ENCODE results near the gene CCDC33.

CCDC33 gene

DNA sequence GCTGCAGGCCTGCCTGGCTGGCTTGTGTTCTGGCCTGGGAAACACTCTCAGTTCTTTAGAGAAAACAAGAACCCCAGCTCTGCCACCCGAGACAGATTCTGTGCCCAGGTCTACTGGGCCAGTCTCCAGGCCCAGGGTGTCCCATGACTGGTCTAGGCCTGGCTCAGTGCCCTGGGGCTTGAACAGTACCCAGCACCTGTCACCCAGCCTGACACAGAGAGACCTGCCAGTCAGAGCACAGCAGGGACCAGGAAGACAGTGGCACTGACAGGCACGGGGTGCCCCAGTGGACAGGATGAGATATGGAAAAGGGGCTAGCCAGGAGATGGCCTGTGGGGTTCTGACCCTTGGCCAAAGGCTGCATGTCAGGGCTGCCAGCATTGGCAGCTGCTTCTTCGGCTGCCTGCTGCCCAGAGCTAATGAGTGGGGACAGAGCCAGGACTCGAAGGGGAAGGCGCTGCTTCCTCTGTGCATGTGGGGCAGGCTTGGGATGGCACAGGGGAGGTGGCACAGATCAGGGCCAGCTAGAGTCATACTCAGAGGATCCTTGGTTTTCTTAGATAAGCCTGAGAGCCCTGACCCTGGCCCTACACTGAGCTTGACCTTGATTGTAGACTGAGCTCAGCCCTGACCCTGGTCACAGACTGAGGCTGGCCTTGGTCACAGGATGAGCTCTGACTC lies 15.1 kb downstream of the CCDC33 start:
- Mint-ChIP-seq H3K4me1 (ENCODE audit: low read depth) (no peaks in the 10 kb centered on the region), H3K27ac (no peak overlapping the region), H3K27me3 (peaks cover 17% of the 10 kb centered on the region), H3K4me3 (no peak overlapping the region), H3K9me3 (no peaks in the 10 kb centered on the region), H3K36me3 (ENCODE audit: low read depth) (no peaks in the 10 kb centered on the region)
- intact Hi-C loops (cut with micrococcal nuclease) = no loop called here

GRCh38 chr15:74252291-74252690 lies 16.2 kb downstream of the CCDC33 start:
- intact Hi-C loops (cut with micrococcal nuclease) = no loop called here
- H3K9me3 Mint-ChIP-seq = no peaks in the 10 kb centered on the region
- H3K36me3 Mint-ChIP-seq (ENCODE audit: low read depth) = no peaks in the 10 kb centered on the region
- peaks cover 15% of the 10 kb centered on the region for H3K27me3 Mint-ChIP-seq
- no peak overlapping the region for H3K27ac Mint-ChIP-seq
- H3K4me1 Mint-ChIP-seq (ENCODE audit: low read depth) = no peaks in the 10 kb centered on the region
- H3K4me3 Mint-ChIP-seq = no peak overlapping the region

- Mint-ChIP-seq H3K4me3 (no peak overlapping the region), H3K36me3 (ENCODE audit: low read depth) (no peaks in the 10 kb centered on the region), H3K4me1 (ENCODE audit: low read depth) (no peaks in the 10 kb centered on the region), H3K27ac (no peak overlapping the region), H3K27me3 (peaks cover 14% of the 10 kb centered on the region), H3K9me3 (no peaks in the 10 kb centered on the region)
- intact Hi-C loops (cut with micrococcal nuclease) = no loop called here
These were observed 16.6 kb downstream of the CCDC33 start for GRCh38 chr15:74252721-74253120.

DNA sequence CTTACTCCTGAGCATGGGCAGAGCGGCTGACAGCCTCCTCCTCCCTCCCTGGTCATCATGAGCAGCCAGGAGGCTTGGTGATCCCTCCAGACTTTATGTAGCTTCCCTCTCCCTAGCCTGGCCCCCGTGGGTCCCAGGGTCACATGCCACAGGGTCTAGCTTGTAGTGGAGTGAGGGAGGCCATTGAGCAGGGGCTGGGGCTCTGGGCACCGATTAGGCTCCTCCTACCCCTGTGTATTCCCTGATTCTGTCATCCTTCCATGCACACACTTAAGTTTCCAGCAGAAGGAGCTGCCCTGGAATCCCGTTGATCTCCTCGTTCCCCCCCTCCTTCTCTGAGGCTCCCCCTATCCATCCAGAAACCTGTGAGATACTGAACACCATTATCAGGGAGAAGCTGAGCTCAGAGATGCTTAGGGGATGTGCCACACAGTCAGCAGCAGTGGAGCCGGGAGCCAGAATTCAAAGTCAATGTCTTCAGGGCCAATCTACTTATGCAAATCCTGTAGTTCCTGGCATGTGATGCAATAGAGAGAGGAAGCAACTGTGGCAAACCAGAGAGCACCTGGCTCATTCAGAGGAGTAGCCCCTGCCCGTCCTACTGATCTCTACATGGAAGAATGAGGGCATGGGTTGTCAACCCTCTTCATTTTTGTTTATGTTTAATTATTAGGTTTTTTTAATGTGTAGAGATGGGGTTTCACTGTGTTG lies 17.2 kb downstream of the CCDC33 start:
- Mint-ChIP-seq H3K27me3 (peaks cover 12% of the 10 kb centered on the region), H3K36me3 (ENCODE audit: low read depth) (no peaks in the 10 kb centered on the region), H3K4me3 (no peak overlapping the region), H3K4me1 (ENCODE audit: low read depth) (no peaks in the 10 kb centered on the region), H3K9me3 (no peaks in the 10 kb centered on the region), H3K27ac (no peak overlapping the region)
- intact Hi-C loops (cut with micrococcal nuclease) = no loop called here

GRCh38 chr15:74257105-74257504 lies 21.0 kb downstream of the CCDC33 start:
- Mint-ChIP-seq H3K4me1 (ENCODE audit: low read depth) (no peaks in the 10 kb centered on the region), H3K4me3 (no peak overlapping the region), H3K36me3 (ENCODE audit: low read depth) (no peaks in the 10 kb centered on the region), H3K27me3 (peaks cover 12% of the 10 kb centered on the region), H3K9me3 (no peaks in the 10 kb centered on the region), H3K27ac (no peak overlapping the region)
- intact Hi-C loops (cut with micrococcal nuclease) = no loop called here

- intact Hi-C loops (cut with micrococcal nuclease) = no loop called here
- Mint-ChIP-seq H3K9me3 (no peaks in the 10 kb centered on the region), H3K36me3 (ENCODE audit: low read depth) (no peaks in the 10 kb centered on the region), H3K27me3 (peaks cover 12% of the 10 kb centered on the region), H3K27ac (no peak overlapping the region), H3K4me3 (no peak overlapping the region), H3K4me1 (ENCODE audit: low read depth) (no peaks in the 10 kb centered on the region)
These were observed 21.5 kb downstream of the CCDC33 start for GRCh38 chr15:74257623-74258022.

- intact Hi-C loops (cut with micrococcal nuclease) = no loop called here
- H3K4me3 Mint-ChIP-seq = no peak overlapping the region
- H3K9me3 Mint-ChIP-seq = no peaks in the 10 kb centered on the region
- peaks cover 12% of the 10 kb centered on the region for H3K27me3 Mint-ChIP-seq
- no peak overlapping the region for H3K27ac Mint-ChIP-seq
- H3K36me3 Mint-ChIP-seq (ENCODE audit: low read depth) = no peaks in the 10 kb centered on the region
- H3K4me1 Mint-ChIP-seq (ENCODE audit: low read depth) = peaks cover 5% of the 10 kb centered on the region
These were observed 22.5 kb downstream of the CCDC33 start for GRCh38 chr15:74258456-74259291.

DNA sequence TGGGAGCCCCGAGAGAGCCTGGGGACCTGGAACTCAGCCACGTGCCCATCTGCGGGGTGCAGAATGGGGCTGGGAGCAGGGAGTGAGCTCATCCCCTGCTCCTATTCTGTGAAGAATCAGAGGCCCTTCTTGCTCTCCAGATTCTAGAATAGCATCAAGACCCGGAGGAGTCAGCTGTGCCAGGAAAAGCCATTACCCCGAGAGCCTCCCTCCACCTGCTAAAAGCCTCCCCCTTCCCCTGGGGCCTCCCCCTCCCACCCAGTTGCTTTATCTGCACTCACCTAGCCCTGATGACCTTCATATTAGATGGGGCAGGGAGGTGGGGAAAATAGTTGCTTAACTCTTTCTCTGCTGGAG lies 23.1 kb downstream of the CCDC33 start:
- H3K36me3 Mint-ChIP-seq (ENCODE audit: low read depth) = no peaks in the 10 kb centered on the region
- no peak overlapping the region for H3K4me3 Mint-ChIP-seq
- no peak overlapping the region for H3K27ac Mint-ChIP-seq
- peaks cover 12% of the 10 kb centered on the region for H3K27me3 Mint-ChIP-seq
- peaks cover 5% of the 10 kb centered on the region for H3K4me1 Mint-ChIP-seq (ENCODE audit: low read depth)
- intact Hi-C loops (cut with micrococcal nuclease) = no loop called here
- no peaks in the 10 kb centered on the region for H3K9me3 Mint-ChIP-seq

DNA sequence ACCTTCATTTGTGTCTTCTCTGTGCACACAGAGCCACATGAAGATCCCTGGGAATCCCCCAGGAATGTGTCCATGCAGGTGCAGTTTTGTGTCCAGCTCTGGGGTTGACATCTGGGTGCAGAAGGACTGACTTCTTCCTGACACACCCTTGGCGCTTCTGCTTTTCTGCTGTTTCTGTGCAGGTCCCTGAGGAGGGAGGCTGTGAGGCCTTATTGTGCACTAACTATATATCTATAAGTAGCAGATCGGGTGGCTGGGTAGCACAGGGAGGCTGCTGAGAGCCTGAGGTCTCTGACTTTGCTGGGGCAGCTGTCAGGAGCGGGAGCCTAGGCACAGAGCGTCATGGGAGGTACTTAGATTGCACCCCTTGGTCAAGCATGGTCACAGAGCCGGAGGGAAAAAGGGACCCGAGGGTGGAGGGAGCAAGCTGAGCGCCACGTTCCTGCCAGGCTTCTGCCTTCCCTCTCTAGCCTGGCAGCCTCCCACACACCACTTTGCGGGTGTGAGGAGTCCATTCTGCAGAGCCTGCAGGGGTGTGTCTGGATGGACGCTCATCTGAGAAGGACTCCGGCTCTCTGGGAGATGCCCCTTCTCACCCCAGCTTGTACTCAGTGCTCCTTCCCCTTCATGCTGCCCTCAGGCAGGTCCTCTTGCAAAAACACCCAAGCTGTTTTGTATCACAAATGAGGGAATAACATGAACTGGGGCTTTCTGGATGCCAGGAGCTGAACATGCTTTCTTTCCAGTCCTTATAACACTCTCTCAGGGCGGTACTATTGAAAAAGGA lies 23.9 kb downstream of the CCDC33 start:
- Mint-ChIP-seq H3K4me3 (no peak overlapping the region), H3K27me3 (peaks cover 9% of the 10 kb centered on the region), H3K36me3 (ENCODE audit: low read depth) (no peaks in the 10 kb centered on the region), H3K9me3 (no peaks in the 10 kb centered on the region), H3K27ac (no peak overlapping the region), H3K4me1 (ENCODE audit: low read depth) (peaks cover 5% of the 10 kb centered on the region)
- intact Hi-C loops (cut with micrococcal nuclease) = no loop called here

- peaks cover 5% of the 10 kb centered on the region for H3K4me1 Mint-ChIP-seq (ENCODE audit: low read depth)
- intact Hi-C loops (cut with micrococcal nuclease) = no loop called here
- H3K9me3 Mint-ChIP-seq = no peaks in the 10 kb centered on the region
- H3K4me3 Mint-ChIP-seq = no peak overlapping the region
- H3K27ac Mint-ChIP-seq = no peak overlapping the region
- no peaks in the 10 kb centered on the region for H3K36me3 Mint-ChIP-seq (ENCODE audit: low read depth)
- H3K27me3 Mint-ChIP-seq = peaks cover 11% of the 10 kb centered on the region
These were observed 24.9 kb downstream of the CCDC33 start for GRCh38 chr15:74261041-74261440.

GRCh38 chr15:74261685-74262084 lies 25.6 kb downstream of the CCDC33 start:
- no peaks in the 10 kb centered on the region for H3K9me3 Mint-ChIP-seq
- no peaks in the 10 kb centered on the region for H3K36me3 Mint-ChIP-seq (ENCODE audit: low read depth)
- no peak overlapping the region for H3K27ac Mint-ChIP-seq
- peaks cover 5% of the 10 kb centered on the region for H3K4me1 Mint-ChIP-seq (ENCODE audit: low read depth)
- no peak overlapping the region for H3K4me3 Mint-ChIP-seq
- peaks cover 11% of the 10 kb centered on the region for H3K27me3 Mint-ChIP-seq
- intact Hi-C loops (cut with micrococcal nuclease) = no loop called here

GRCh38 chr15:74262151-74262550 lies 26.0 kb downstream of the CCDC33 start:
- H3K27me3 Mint-ChIP-seq = peaks cover 9% of the 10 kb centered on the region
- no peaks in the 10 kb centered on the region for H3K36me3 Mint-ChIP-seq (ENCODE audit: low read depth)
- intact Hi-C loops (cut with micrococcal nuclease) = no loop called here
- peaks cover 5% of the 10 kb centered on the region for H3K4me1 Mint-ChIP-seq (ENCODE audit: low read depth)
- no peaks in the 10 kb centered on the region for H3K9me3 Mint-ChIP-seq
- no peak overlapping the region for H3K4me3 Mint-ChIP-seq
- no peak overlapping the region for H3K27ac Mint-ChIP-seq

- Mint-ChIP-seq H3K4me3 (no peak overlapping the region), H3K36me3 (ENCODE audit: low read depth) (no peaks in the 10 kb centered on the region), H3K4me1 (ENCODE audit: low read depth) (peaks cover 5% of the 10 kb centered on the region), H3K9me3 (no peaks in the 10 kb centered on the region), H3K27me3 (peaks cover 7% of the 10 kb centered on the region), H3K27ac (no peak overlapping the region)
- intact Hi-C loops (cut with micrococcal nuclease) = no loop called here
These were observed 26.5 kb downstream of the CCDC33 start for GRCh38 chr15:74262625-74263024.

GRCh38 chr15:74263466-74263865 lies 27.3 kb downstream of the CCDC33 start:
- Mint-ChIP-seq H3K27me3 (peaks cover 7% of the 10 kb centered on the region), H3K9me3 (no peaks in the 10 kb centered on the region), H3K36me3 (ENCODE audit: low read depth) (no peaks in the 10 kb centered on the region), H3K4me1 (ENCODE audit: low read depth) (peaks cover 5% of the 10 kb centered on the region), H3K27ac (no peak overlapping the region), H3K4me3 (no peak overlapping the region)
- intact Hi-C loops (cut with micrococcal nuclease) = no loop called here

Data from dendritic cell treated with granulocyte-macrophage colony-stimulating factor and Interleukin-4, amounts not matched to agents 40 ng/mL and 50 ng/mL, for 4 days (primary cell).